Mucosa of descending colon (tissue), 3 donors: Measurements from ENCODE around the gene FOXP1. TPM values are rescaled to one million over a fixed set of nuclear protein-coding genes. Genes with fewer than 3 reads are reported as not detected.

Source experiments
- ATAC-seq: fragments of 200-7000 bp; cut with Tn5 transposase; one replicate; pipeline ENCODE4 v1.9.1; 2020; ENCODE audit warnings: mild to moderate bottlenecking, moderate library complexity
- DNase-seq, 3 donors: peaks; one replicate each; pipeline ENCODE4 v3.0.0-alpha.2; 2020
- H3K36me3 ChIP-seq: fragments of 200-600 bp; one replicate; pipeline ENCODE4 v1.8.0; 2021; ENCODE audit warnings: low read depth, mild to moderate bottlenecking
- H3K4me1 ChIP-seq: fragments of 200-600 bp; one replicate; pipeline ENCODE4 v1.8.0; 2021; ENCODE audit warnings: low read depth, mild to moderate bottlenecking
- H3K4me3 ChIP-seq: fragments of 200-600 bp; one replicate; pipeline ENCODE4 v1.8.0; 2021; ENCODE audit warnings: mild to moderate bottlenecking
- H3K9me3 ChIP-seq: fragments of 200-600 bp; one replicate; pipeline ENCODE4 v1.8.0; 2021; ENCODE audit warnings: mild to moderate bottlenecking
- CTCF ChIP-seq: fragments of 200-600 bp; IDR thresholded peaks from one replicate; pipeline ENCODE4 v1.8.0; 2022; ENCODE audit warnings: antibody characterized with exemption, mild to moderate bottlenecking
- intact Hi-C, 2 donors: fragments of 100-400 bp; cut with DNase I in 1 of 2; cut with micrococcal nuclease in 1 of 2; formaldehyde crosslinking; loops; one replicate each; pipeline versions ENCODE4 v1.11.0 to v1.11.1; 2022; cut with DNase I, micrococcal nuclease
- total RNA-seq, 3 donors: library from RNA; stranded (reverse); fragmentation: NEBNext Ultra II Directional in 2 of 3; extraction: Animal tissue kit (Norgen Biotek cat#: 25700) in 2 of 3; gene quantifications; one replicate each; pipeline versions ENCODE4 v1.2.1 to v1.2.4, GENCODE V29; 2021 to 2023
- donor health status: DM: no; HTN: no; CAD: no; lungs with moderate emphysema.
- donor health status: DM: no; HTN: no; CAD: no.
- donor health status: DM: no; HTN: yes; CAD: no.

The FOXP1 gene
- total RNA-seq, 3 donors from 2014 or later = 133 to 217 (median 214) TPM

- no peak for ATAC-seq
- intact Hi-C loops = no loop called here
- Histone ChIP-seq H3K4me1 (no peaks in the 10 kb centered on the region), H3K4me3 (no peak overlapping the region), H3K9me3 (no peaks in the 10 kb centered on the region), H3K36me3 (no peaks in the 10 kb centered on the region)
- DNase-seq = no peak
- TF ChIP-seq CTCF = no peak
Measured at GRCh38 chr3:71621825-71622537, 38.5 kb upstream of the FOXP1 start.

DNA sequence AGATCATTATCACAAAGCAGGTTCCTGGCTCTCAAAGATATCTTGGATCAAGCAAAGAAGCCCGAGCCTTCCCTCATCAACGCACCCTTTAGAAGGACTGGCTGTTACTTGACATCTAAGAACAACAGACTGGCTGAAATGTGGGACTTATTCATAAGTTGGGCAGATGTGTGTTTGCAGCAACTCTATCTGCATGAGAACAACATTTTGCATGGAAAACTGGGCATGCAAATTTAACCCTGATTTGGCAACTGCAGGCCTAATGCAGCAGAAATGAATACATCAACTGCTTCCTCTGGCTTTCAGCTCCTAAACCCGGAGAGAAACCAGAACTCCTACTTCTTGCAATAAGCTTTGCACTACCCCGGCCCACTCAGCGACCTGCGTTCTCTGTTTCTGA, 35.0 kb upstream of the FOXP1 start:
- Histone ChIP-seq H3K4me1 (no peaks in the 10 kb centered on the region), H3K36me3 (no peaks in the 10 kb centered on the region), H3K4me3 (no peak overlapping the region), H3K9me3 (no peaks in the 10 kb centered on the region)
- intact Hi-C loops = no loop called here
- no peak for TF ChIP-seq CTCF
- ATAC-seq = no peak
- DNase-seq = no peak

DNA sequence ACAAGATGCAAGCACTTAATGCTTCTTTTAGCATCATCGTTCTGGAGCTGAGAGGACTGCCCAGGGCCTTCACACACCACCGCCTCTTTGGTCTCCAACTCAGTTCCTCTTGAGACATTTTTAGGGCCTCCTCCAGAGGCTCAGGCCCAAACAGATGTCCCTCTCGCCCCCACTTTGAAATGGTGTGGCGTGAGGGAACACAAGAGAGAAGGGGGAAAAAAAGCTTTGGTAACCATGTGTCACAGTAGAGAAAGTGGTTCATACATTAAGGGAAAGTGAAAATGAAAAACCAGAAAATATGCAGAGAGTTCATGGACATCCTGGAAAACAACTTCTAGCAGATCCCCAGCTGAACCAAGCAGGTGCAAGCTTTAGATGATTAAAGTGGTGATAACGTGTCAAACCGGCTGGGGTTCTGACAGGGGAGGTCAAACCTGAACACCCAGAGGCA, 33.1 kb upstream of the FOXP1 start:
- intact Hi-C loops = no loop called here
- DNase-seq (no peak), ATAC-seq (no peak)
- no peaks in the 10 kb centered on the region for H3K36me3 ChIP-seq
- H3K9me3 ChIP-seq = no peaks in the 10 kb centered on the region
- H3K4me3 ChIP-seq = no peak overlapping the region
- TF ChIP-seq CTCF = no peak
- no peaks in the 10 kb centered on the region for H3K4me1 ChIP-seq

DNA sequence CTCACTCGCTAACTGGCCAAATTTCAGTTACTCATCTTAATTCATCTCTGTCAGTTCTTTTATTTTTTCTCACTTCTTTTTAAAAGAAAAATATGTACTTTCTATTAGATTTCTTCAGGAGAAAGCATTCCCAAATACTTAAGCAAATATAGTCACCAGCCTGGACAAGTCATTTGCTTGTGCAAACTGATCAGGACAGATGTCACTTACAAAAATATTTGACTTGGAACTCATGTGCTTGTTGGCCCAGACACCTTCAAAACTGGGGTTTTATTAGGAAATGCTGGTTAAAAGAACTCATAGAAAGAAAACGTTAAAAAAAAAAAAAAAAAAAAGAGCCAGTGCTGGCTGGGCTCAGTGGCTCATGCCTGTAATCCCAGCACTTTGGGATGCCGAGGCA, 31.3 kb upstream of the FOXP1 start:
- intact Hi-C loops = no loop called here
- Histone ChIP-seq H3K4me3 (no peak overlapping the region), H3K4me1 (no peaks in the 10 kb centered on the region), H3K9me3 (no peaks in the 10 kb centered on the region), H3K36me3 (no peaks in the 10 kb centered on the region)
- ATAC-seq (no peak), DNase-seq (no peak)
- no peak for TF ChIP-seq CTCF

- DNase-seq (no peak), ATAC-seq (no peak)
- no peak for TF ChIP-seq CTCF
- Histone ChIP-seq H3K36me3 (no peaks in the 10 kb centered on the region), H3K4me1 (no peaks in the 10 kb centered on the region), H3K4me3 (no peak overlapping the region), H3K9me3 (no peaks in the 10 kb centered on the region)
- intact Hi-C loops = no loop called here
Measured at GRCh38 chr3:71614426-71614825, 30.9 kb upstream of the FOXP1 start.

GRCh38 chr3:71611099-71611498, 27.6 kb upstream of the FOXP1 start:
- TF ChIP-seq CTCF = no peak
- DNase-seq (no peak), ATAC-seq (no peak)
- Histone ChIP-seq H3K4me1 (no peaks in the 10 kb centered on the region), H3K4me3 (no peak overlapping the region), H3K9me3 (no peaks in the 10 kb centered on the region), H3K36me3 (no peaks in the 10 kb centered on the region)
- intact Hi-C loops = no loop called here
